Neural crest cell (in vitro differentiated cells): ENCODE results near the gene MGMT. TPM values are rescaled to one million over a fixed set of nuclear protein-coding genes. Genes with fewer than 3 reads are reported as not detected.

Experiments used
- DNase-seq: peaks from one replicate; pipeline ENCODE4 v3.0.0; 2021; ENCODE audit warnings: low read depth, mixed read lengths, low spot score
- H3K27ac Mint-ChIP-seq: one replicate; pipeline ENCODE4 v1.8.0; 2021; ENCODE audit warnings: mild to moderate bottlenecking, mixed read lengths; ENCODE audit not compliant: unreplicated experiment
- H3K27me3 Mint-ChIP-seq: 2 replicates; pipeline ENCODE4 v1.8.0; 2021; ENCODE audit warnings: low read depth, mild to moderate bottlenecking, mixed read lengths
- H3K36me3 Mint-ChIP-seq: 2 replicates; pipeline ENCODE4 v1.8.0; 2021; ENCODE audit warnings: low read depth, mild to moderate bottlenecking, mixed read lengths
- H3K4me1 Mint-ChIP-seq: 2 replicates; pipeline ENCODE4 v1.8.0; 2021; ENCODE audit warnings: mixed read lengths
- H3K4me3 Mint-ChIP-seq: one replicate; pipeline ENCODE4 v1.8.0; 2021; ENCODE audit warnings: mild to moderate bottlenecking, mixed read lengths
- H3K9me3 Mint-ChIP-seq: 2 replicates; pipeline ENCODE4 v1.8.0; 2021; ENCODE audit warnings: mixed read lengths
- CTCF ChIP-seq: fragments of 200-600 bp; sonication (generic); conservative IDR thresholded peaks from 2 replicates; pipeline ENCODE4 v1.5.0; 2021; ENCODE audit warnings: antibody characterized with exemption, mild to moderate bottlenecking
- total RNA-seq: library from RNA; stranded (reverse); gene quantifications from 2 replicates; pipeline ENCODE4 v1.2.1, GENCODE V29; 2021

Gene MGMT
- total RNA-seq, 1 donor from 2014 or later: 15.8 TPM

- H3K4me3 Mint-ChIP-seq: no peak overlapping the region
- no peaks in the 10 kb centered on the region for H3K36me3 Mint-ChIP-seq
- no peak for DNase-seq
- H3K27ac Mint-ChIP-seq: no peak overlapping the region
- peaks cover 15% of the 10 kb centered on the region for H3K4me1 Mint-ChIP-seq
- no peak for TF ChIP-seq CTCF
- H3K9me3 Mint-ChIP-seq: no peaks in the 10 kb centered on the region
- no peaks in the 10 kb centered on the region for H3K27me3 Mint-ChIP-seq
Measured at GRCh38 chr10:129702605-129703004, 235.6 kb downstream of the MGMT start.

GRCh38 chr10:129703287-129704137 lies 236.5 kb downstream of the MGMT start:
- H3K9me3 Mint-ChIP-seq: no peaks in the 10 kb centered on the region
- H3K4me1 Mint-ChIP-seq: peaks cover 15% of the 10 kb centered on the region
- TF ChIP-seq CTCF: no peak
- DNase-seq: no peak
- H3K36me3 Mint-ChIP-seq: no peaks in the 10 kb centered on the region
- H3K4me3 Mint-ChIP-seq: no peak overlapping the region
- H3K27ac Mint-ChIP-seq: no peak overlapping the region
- no peaks in the 10 kb centered on the region for H3K27me3 Mint-ChIP-seq

GRCh38 chr10:129704225-129704624 lies 237.2 kb downstream of the MGMT start:
- no peak for TF ChIP-seq CTCF
- DNase-seq: peak; percentile 12
- no peak overlapping the region for H3K4me3 Mint-ChIP-seq
- peak overlapping the region; percentile 15 for H3K27ac Mint-ChIP-seq
- no peaks in the 10 kb centered on the region for H3K27me3 Mint-ChIP-seq
- peaks cover 15% of the 10 kb centered on the region for H3K4me1 Mint-ChIP-seq
- no peaks in the 10 kb centered on the region for H3K36me3 Mint-ChIP-seq
- no peaks in the 10 kb centered on the region for H3K9me3 Mint-ChIP-seq

GRCh38 chr10:129704786-129705525 lies 237.9 kb downstream of the MGMT start:
- TF ChIP-seq CTCF: no peak
- H3K4me3 Mint-ChIP-seq: no peak overlapping the region
- H3K27me3 Mint-ChIP-seq: no peaks in the 10 kb centered on the region
- H3K36me3 Mint-ChIP-seq: no peaks in the 10 kb centered on the region
- no peak overlapping the region for H3K27ac Mint-ChIP-seq
- H3K9me3 Mint-ChIP-seq: no peaks in the 10 kb centered on the region
- H3K4me1 Mint-ChIP-seq: peaks cover 15% of the 10 kb centered on the region
- no peak for DNase-seq

GRCh38 chr10:129705676-129706075 lies 238.6 kb downstream of the MGMT start:
- Mint-ChIP-seq H3K27ac (no peak overlapping the region), H3K9me3 (no peaks in the 10 kb centered on the region), H3K27me3 (no peaks in the 10 kb centered on the region), H3K4me1 (peaks cover 15% of the 10 kb centered on the region), H3K4me3 (no peak overlapping the region), H3K36me3 (no peaks in the 10 kb centered on the region)
- no peak for DNase-seq
- TF ChIP-seq CTCF: no peak
